GM12878 (cell line): Measurements from ENCODE around the gene HMGXB4. TPM values are rescaled to one million over a fixed set of nuclear protein-coding genes. Genes with fewer than 3 reads are reported as not detected.

Source experiments
- BACH1 ChIP-seq: fragments of 450-650 bp; IDR thresholded peaks from 2 replicates; pipeline ENCODE4 v1.6.1; 2017; ENCODE audit warnings: mild to moderate bottlenecking, borderline replicate concordance
- CUX1 ChIP-seq: IDR thresholded peaks from 2 replicates; pipeline ENCODE4 v1.6.1; 2012; ENCODE audit warnings: improper control_type of control experiment, low read depth, low read length; ENCODE audit not compliant: insufficient replicate concordance
- ESRRA ChIP-seq: IDR thresholded peaks from 2 replicates; pipeline ENCODE4 v1.6.1; 2012; ENCODE audit warnings: mild to moderate bottlenecking, low read length, improper control_type of control experiment
- KDM1A ChIP-seq: fragments of 200-600 bp; sonication (generic); IDR thresholded peaks from 2 replicates; pipeline ENCODE4 v1.6.1; 2016; ENCODE audit warnings: borderline replicate concordance
- NR2C2 ChIP-seq: IDR thresholded peaks from 2 replicates; pipeline ENCODE4 v1.6.1; 2011; ENCODE audit warnings: borderline replicate concordance, low read depth; ENCODE audit not compliant: control insufficient read depth, insufficient read length
- POLR2A ChIP-seq: IDR thresholded peaks from 2 replicates; pipeline ENCODE4 v1.6.1; 2011; ENCODE audit warnings: low read depth, mild to moderate bottlenecking, low read length
- SPI1 ChIP-seq: IDR thresholded peaks from 2 replicates; pipeline ENCODE4 v1.6.1; 2011; ENCODE audit warnings: low read depth, mild to moderate bottlenecking, low read length, moderate library complexity, borderline replicate concordance; ENCODE audit not compliant: insufficient read depth
- ZBTB11 ChIP-seq: fragments of 450-650 bp; formaldehyde crosslinking; IDR thresholded peaks from 2 replicates; pipeline ENCODE4 v1.5.0; 2022; ENCODE audit warnings: mild to moderate bottlenecking, missing genetic modification characterization
- ZNF592 ChIP-seq: fragments of 450-650 bp; IDR thresholded peaks from 2 replicates; pipeline ENCODE4 v1.6.1; 2017; ENCODE audit warnings: mild to moderate bottlenecking, moderate library complexity
- polyA plus RNA-seq, 11 experiments: library from polyadenylated mRNA; depleted of rRNA in 4 of 11; unstranded in 6 of 11; stranded (reverse) in 5 of 11; fragments of >200 nt; fragmentation: Nextera tagmentation in 4 of 11; fragmentation: Illumina TruSeq in 1 of 11; extraction: Ambion mirVana in 4 of 11; extraction: Trizol in 1 of 11; gene quantifications; 1 replicate in 1 of 11; 2 replicates in 10 of 11; pipeline versions ENCODE4 v1.2.1 to v1.2.3, GENCODE V29; 2011 to 2016; ENCODE audit warnings: inconsistent platforms in 2 of 11, missing spikeins in 2 of 11, low read depth in 1 of 11
- total RNA-seq, 4 experiments: library from RNA; depleted of rRNA in 3 of 4; stranded (reverse); fragments of >200 nt in 3 of 4; fragmentation: Illumina TruSeq in 1 of 4; extraction: Trizol in 1 of 4; gene quantifications; 2 replicates each; pipeline versions ENCODE4 v1.2.1 to v1.2.3, GENCODE V29; 2013 to 2021
- TF ChIP-seq, protein P1 (sequence below): fragments of 150-350 bp; IDR thresholded peaks from 2 replicates; pipeline ENCODE4 v1.6.1; 2016; ENCODE audit warnings: low read depth, low read length

Gene HMGXB4
- total and polyA plus RNA-seq, 10 of the 15 experiments (the other 5 are each of a cell fraction or from before 2014, with no cell fraction given), result 15.5 to 44.5 (median 24.9) TPM

- TF ChIP-seq CUX1 (no peak), KDM1A (no peak), BACH1 (no peak), ESRRA (no peak), NR2C2 (no peak), POLR2A (no peak), ZNF592 (no peak), ZBTB11 (CRISPR knock-in tag) (no peak), SPI1 (no peak)
- TF ChIP-seq, protein P1, sequence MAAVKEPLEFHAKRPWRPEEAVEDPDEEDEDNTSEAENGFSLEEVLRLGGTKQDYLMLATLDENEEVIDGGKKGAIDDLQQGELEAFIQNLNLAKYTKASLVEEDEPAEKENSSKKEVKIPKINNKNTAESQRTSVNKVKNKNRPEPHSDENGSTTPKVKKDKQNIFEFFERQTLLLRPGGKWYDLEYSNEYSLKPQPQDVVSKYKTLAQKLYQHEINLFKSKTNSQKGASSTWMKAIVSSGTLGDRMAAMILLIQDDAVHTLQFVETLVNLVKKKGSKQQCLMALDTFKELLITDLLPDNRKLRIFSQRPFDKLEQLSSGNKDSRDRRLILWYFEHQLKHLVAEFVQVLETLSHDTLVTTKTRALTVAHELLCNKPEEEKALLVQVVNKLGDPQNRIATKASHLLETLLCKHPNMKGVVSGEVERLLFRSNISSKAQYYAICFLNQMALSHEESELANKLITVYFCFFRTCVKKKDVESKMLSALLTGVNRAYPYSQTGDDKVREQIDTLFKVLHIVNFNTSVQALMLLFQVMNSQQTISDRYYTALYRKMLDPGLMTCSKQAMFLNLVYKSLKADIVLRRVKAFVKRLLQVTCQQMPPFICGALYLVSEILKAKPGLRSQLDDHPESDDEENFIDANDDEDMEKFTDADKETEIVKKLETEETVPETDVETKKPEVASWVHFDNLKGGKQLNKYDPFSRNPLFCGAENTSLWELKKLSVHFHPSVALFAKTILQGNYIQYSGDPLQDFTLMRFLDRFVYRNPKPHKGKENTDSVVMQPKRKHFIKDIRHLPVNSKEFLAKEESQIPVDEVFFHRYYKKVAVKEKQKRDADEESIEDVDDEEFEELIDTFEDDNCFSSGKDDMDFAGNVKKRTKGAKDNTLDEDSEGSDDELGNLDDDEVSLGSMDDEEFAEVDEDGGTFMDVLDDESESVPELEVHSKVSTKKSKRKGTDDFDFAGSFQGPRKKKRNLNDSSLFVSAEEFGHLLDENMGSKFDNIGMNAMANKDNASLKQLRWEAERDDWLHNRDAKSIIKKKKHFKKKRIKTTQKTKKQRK, result no peak
Measured at GRCh38 chr22:35308480-35309021, 51.3 kb downstream of the HMGXB4 start (continued).
